Right cardiac atrium (tissue), 5 donors: ENCODE data around the gene DVL3. TPM values are rescaled to one million over a fixed set of nuclear protein-coding genes. Genes with fewer than 3 reads are reported as not detected.

Experiments
- ATAC-seq, 2 donors: fragments of 200-7000 bp; cut with Tn5 transposase; one replicate each; pipeline versions ENCODE4 v1.8.0 to v1.9.1; 2020; ENCODE audit warnings: moderate library complexity in 2 of 2, mild to moderate bottlenecking in 1 of 2
- DNase-seq, 3 donors: peaks; one replicate each; pipeline ENCODE4 v3.0.0-alpha.2; 2020
- H3K27ac ChIP-seq: one replicate; pipeline ENCODE4 v1.5.1; 2013; ENCODE audit warnings: mild to moderate bottlenecking, low read length, control low read depth, moderate library complexity
- H3K27me3 ChIP-seq: one replicate; pipeline ENCODE4 v1.6.1; 2013; ENCODE audit not compliant: control insufficient read depth, insufficient read depth
- H3K4me1 ChIP-seq: one replicate; pipeline ENCODE4 v1.6.1; 2013; ENCODE audit warnings: low read length; ENCODE audit not compliant: control insufficient read depth, insufficient read depth
- H3K4me3 ChIP-seq: one replicate; pipeline ENCODE4 v1.5.1; 2013; ENCODE audit warnings: low read length, control low read depth
- H3K9me3 ChIP-seq: one replicate; pipeline ENCODE4 v1.6.1; 2013; ENCODE audit warnings: low read length; ENCODE audit not compliant: control insufficient read depth
- WGBS: extraction: QIAGEN DNeasy Blood & Tissue Kit; methylation state at CpG from one replicate; pipeline ENCODE4 v1.1.7; 2013; 5-methylcytosine and 5-hydroxymethylcytosine counted together
- intact Hi-C, 4 donors: fragments of 100-400 bp; cut with DNase I; formaldehyde crosslinking; loops; one replicate each; pipeline versions ENCODE4 v1.11.0 to v1.14.0; 2022 to 2023
- polyA plus RNA-seq: library from polyadenylated mRNA; stranded (reverse); fragments of 200-250 nt; gene quantifications from one replicate; pipeline ENCODE4 v1.2.3, GENCODE V29; 2013
- total RNA-seq, 4 donors: library from RNA; stranded (reverse); fragmentation: NEBNext Ultra II Directional; extraction: Animal tissue kit (Norgen Biotek cat#: 25700); gene quantifications; one replicate each; pipeline ENCODE4 v1.2.1, GENCODE V29; 2021
- donor health status: healthy with polysubstance abuse.
- donor health status: DM: no; HTN: yes; CAD: no.
- donor health status: DM: no; HTN: no; CAD: no.
- donor health status: DM: no; HTN: yes; CAD: no; lungs with severe emphysema.
- donor health status: DM: yes; HTN: yes; CAD: no.

DVL3 gene
- total and polyA plus RNA-seq, 5 donors = 39.8 to 67.4 (median 65.0) TPM

DNA sequence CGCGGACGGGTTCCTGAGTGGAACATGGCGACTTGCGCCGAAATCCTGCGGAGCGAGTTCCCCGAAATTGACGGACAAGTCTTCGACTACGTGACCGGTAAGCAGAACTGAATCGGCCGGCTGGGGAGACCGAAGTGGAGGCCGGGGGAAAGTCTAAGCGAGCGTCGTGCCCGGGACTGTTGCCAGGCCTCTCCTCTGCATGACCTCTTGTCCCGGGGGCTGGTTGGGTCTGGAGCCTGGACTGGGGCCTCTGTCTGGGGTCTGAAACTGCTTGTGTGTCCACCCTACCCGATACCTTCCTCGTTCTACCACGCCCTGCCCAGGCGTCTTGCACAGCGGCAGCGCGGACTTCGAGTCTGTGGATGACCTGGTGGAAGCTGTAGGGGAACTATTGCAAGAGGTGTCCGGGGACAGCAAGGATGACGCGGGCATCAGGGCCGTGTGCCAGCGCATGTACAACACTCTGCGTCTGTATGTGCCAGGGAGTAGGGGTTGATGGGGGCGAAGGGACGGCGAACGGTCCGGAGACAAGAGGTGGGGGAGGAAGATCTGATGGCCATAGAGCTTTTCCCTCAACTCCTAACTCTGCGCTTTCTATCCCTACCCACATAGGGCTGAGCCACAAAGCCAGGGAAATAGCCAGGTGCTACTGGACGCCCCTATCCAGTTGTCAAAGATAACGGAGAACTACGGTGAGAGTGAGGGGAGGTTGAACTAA lies 31.2 kb downstream of the DVL3 start, which contains the start of gene ABCF3:
Gene ABCF3, plus strand, starts transcription at position 16 of the 718 bp plus-strand sequence. Its CDS starts 9 bp downstream, at position 25.
- H3K27ac ChIP-seq = peak within 1 kb of the TSS; percentile 91
- peak in 2 of 3 donors; percentile 77 to 79 for DNase-seq
- peak; percentile 30 to 49 for ATAC-seq
- no peaks in the 10 kb centered on the region for H3K9me3 ChIP-seq
- H3K27me3 ChIP-seq = no peaks in the 10 kb centered on the region
- peak within 1 kb of the TSS; percentile 85 for H3K4me3 ChIP-seq
- peaks cover 2% of the 10 kb centered on the region for H3K4me1 ChIP-seq
- intact Hi-C loops = loop anchor here in 2 of 4 donors (5.0 to 10.0 kb wide), 2 partner anchors 39 to 108 kb away; partner anchors contain the start of gene PSMD2 (in 1 of the 2)
- under 1% methylated on average over 45 of the region's 45 CpGs for WGBS

- peaks cover 2% of the 10 kb centered on the region for H3K4me1 ChIP-seq
- no peak overlapping the region for H3K27ac ChIP-seq
- H3K4me3 ChIP-seq = peak overlapping the region; percentile 85
- intact Hi-C loops = loop anchor here in 2 of 4 donors (5.0 to 10.0 kb wide), 2 partner anchors 40 to 108 kb away; partner anchors contain the start of gene PSMD2 (in 1 of the 2)
- ATAC-seq (no peak), DNase-seq (no peak)
- H3K9me3 ChIP-seq = no peaks in the 10 kb centered on the region
- 16% methylated on average over 3 of the region's 3 CpGs for WGBS
- H3K27me3 ChIP-seq = no peaks in the 10 kb centered on the region
Observed at GRCh38 chr3:184186902-184187207, 31.7 kb downstream of the DVL3 start.

- Histone ChIP-seq H3K4me3 (no peak overlapping the region), H3K27me3 (no peaks in the 10 kb centered on the region), H3K27ac (no peak overlapping the region), H3K9me3 (no peaks in the 10 kb centered on the region), H3K4me1 (peaks cover 2% of the 10 kb centered on the region)
- intact Hi-C loops = loop anchor here in 2 of 4 donors (5.0 to 10.0 kb wide), 2 partner anchors 41 to 107 kb away; partner anchors contain the start of gene PSMD2 (in 1 of the 2)
- DNase-seq = no peak
- ATAC-seq = no peak
- WGBS = 87% methylated on average over 17 of the region's 17 CpGs
Observed at GRCh38 chr3:184188080-184188479, 32.9 kb downstream of the DVL3 start.

- no peaks in the 10 kb centered on the region for H3K9me3 ChIP-seq
- DNase-seq (no peak), ATAC-seq (no peak)
- no peak overlapping the region for H3K4me3 ChIP-seq
- no peaks in the 10 kb centered on the region for H3K27me3 ChIP-seq
- H3K4me1 ChIP-seq = peaks cover 2% of the 10 kb centered on the region
- no peak overlapping the region for H3K27ac ChIP-seq
- 93% methylated on average over 13 of the region's 13 CpGs for WGBS
- intact Hi-C loops = loop anchor here in 2 of 4 donors (5.0 to 10.0 kb wide), 2 partner anchors 42 to 105 kb away; partner anchors contain the start of gene PSMD2 (in 1 of the 2)
Observed at GRCh38 chr3:184189421-184189820, 34.2 kb downstream of the DVL3 start.

DNA sequence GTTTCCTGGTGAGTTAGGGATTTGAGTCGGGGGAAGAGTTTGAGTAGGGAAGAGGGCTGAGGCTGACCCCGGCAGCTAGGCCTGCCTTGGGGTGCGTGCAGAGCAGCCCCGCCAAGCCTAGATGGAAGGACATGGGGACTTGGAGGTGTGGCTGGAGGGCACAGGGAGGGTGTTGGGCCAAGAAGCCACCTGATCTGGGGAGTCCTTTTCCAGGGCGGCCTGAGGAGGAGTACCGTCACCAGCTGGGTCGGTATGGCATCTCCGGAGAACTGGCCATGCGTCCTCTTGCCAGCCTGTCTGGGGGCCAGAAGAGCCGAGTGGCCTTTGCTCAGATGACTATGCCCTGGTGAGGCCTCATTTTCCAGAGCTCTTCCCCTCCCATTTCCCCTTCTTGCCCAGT lies 37.7 kb downstream of the DVL3 start:
- WGBS = 93% methylated on average over 10 of the region's 10 CpGs
- ATAC-seq (no peak), DNase-seq (no peak)
- Histone ChIP-seq H3K4me1 (no peaks in the 10 kb centered on the region), H3K4me3 (no peak overlapping the region), H3K27me3 (no peaks in the 10 kb centered on the region), H3K9me3 (no peaks in the 10 kb centered on the region), H3K27ac (no peak overlapping the region)
- intact Hi-C loops = no loop called here

DNA sequence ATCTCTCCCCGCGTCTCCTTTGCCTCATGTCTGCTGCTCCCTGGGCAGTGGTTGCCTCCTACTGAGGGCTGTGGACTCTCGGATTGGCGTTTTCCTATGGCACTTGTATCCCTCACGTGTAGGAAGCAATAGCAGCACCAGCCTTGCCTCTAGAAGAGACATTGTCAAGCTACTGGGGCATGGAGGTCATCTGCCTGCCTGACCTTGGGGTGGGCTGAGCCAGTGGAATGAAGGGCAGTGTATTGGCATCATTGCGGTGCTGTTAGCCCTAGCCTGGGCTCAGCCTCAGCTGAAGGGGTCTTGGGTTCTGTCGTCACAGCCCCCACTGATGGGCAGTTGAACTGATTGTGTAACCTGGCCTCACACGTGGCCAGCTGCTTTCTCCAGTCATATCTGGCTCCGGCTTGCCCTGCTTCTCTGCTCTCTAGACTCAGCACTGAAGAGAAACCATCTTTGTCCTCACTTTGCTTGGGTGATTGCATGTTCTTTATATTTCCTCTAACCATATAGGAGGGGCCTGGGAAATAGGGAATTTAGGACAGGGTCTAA lies 38.9 kb downstream of the DVL3 start:
- no peaks in the 10 kb centered on the region for H3K4me1 ChIP-seq
- H3K27me3 ChIP-seq = no peaks in the 10 kb centered on the region
- intact Hi-C loops = no loop called here
- no peak overlapping the region for H3K27ac ChIP-seq
- DNase-seq (no peak), ATAC-seq (no peak)
- 85% methylated on average over 9 of the region's 9 CpGs for WGBS
- no peak overlapping the region for H3K4me3 ChIP-seq
- H3K9me3 ChIP-seq = no peaks in the 10 kb centered on the region

GRCh38 chr3:184196536-184196935 lies 41.4 kb downstream of the DVL3 start:
- H3K4me3 ChIP-seq = no peak overlapping the region
- no peak overlapping the region for H3K27ac ChIP-seq
- DNase-seq (no peak), ATAC-seq (no peak)
- H3K27me3 ChIP-seq = no peaks in the 10 kb centered on the region
- 91% methylated on average over 6 of the region's 6 CpGs for WGBS
- no peaks in the 10 kb centered on the region for H3K4me1 ChIP-seq
- intact Hi-C loops = no loop called here
- no peaks in the 10 kb centered on the region for H3K9me3 ChIP-seq

- ATAC-seq (no peak), DNase-seq (no peak)
- WGBS = 79% methylated on average over 9 of the region's 9 CpGs
- Histone ChIP-seq H3K27me3 (no peaks in the 10 kb centered on the region), H3K4me3 (no peak overlapping the region), H3K9me3 (no peaks in the 10 kb centered on the region), H3K4me1 (no peaks in the 10 kb centered on the region), H3K27ac (no peak overlapping the region)
- intact Hi-C loops = no loop called here
Observed at GRCh38 chr3:184198509-184198908, 43.3 kb downstream of the DVL3 start.

GRCh38 chr3:184200825-184201224 lies 45.6 kb downstream of the DVL3 start:
- no peaks in the 10 kb centered on the region for H3K9me3 ChIP-seq
- no peak overlapping the region for H3K4me3 ChIP-seq
- no peaks in the 10 kb centered on the region for H3K27me3 ChIP-seq
- intact Hi-C loops = no loop called here
- DNase-seq (no peak), ATAC-seq (no peak)
- no peaks in the 10 kb centered on the region for H3K4me1 ChIP-seq
- no peak overlapping the region for H3K27ac ChIP-seq

DNA sequence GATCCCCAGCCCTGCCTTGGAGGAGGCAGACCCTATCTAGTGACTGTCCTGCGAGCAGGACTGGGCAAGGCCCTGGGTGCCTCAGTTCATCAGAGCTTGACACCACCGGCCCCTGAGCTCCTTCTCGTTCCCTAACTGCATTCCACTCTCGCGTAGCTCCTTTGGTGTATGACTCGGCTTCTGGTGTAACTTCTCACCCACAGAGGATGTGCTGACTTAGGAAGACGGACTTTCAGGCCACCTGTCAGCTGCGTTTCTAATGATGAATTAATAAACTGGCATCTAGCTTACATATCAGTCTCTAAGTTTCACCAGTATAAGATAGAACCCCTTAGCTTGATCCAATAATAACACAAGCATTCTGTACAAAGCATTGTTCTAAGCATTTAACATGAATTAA lies 48.3 kb downstream of the DVL3 start:
- no peak for DNase-seq
- no peak overlapping the region for H3K27ac ChIP-seq
- no peaks in the 10 kb centered on the region for H3K27me3 ChIP-seq
- H3K4me1 ChIP-seq = no peaks in the 10 kb centered on the region
- no peaks in the 10 kb centered on the region for H3K9me3 ChIP-seq
- WGBS = 78% methylated on average over 8 of the region's 8 CpGs
- no peak for ATAC-seq
- intact Hi-C loops = no loop called here
- H3K4me3 ChIP-seq = no peak overlapping the region

GRCh38 chr3:184209146-184209923 lies 54.2 kb downstream of the DVL3 start:
- Histone ChIP-seq H3K9me3 (no peaks in the 10 kb centered on the region), H3K27me3 (no peaks in the 10 kb centered on the region), H3K27ac (no peak overlapping the region), H3K4me3 (no peak overlapping the region), H3K4me1 (no peaks in the 10 kb centered on the region)
- intact Hi-C loops = no loop called here
- ATAC-seq (peak; percentile 68 to 80), DNase-seq (peak in 1 of 3 donors; percentile 72)
- 43% methylated on average over 11 of the region's 11 CpGs for WGBS
